Osteoblast (primary cell): ENCODE measurements around the gene DNAH12. TPM values are rescaled to one million over a fixed set of nuclear protein-coding genes. Genes with fewer than 3 reads are reported as not detected.

Experiments used
- DNase-seq: peaks from one replicate; pipeline ENCODE4 v3.0.0; 2011; ENCODE audit warnings: low spot score, mixed read lengths; ENCODE audit not compliant: insufficient read length; ENCODE audit errors: missing footprints
- H2AFZ ChIP-seq: 2 replicates; pipeline ENCODE4 v1.6.0; 2011; ENCODE audit warnings: mild to moderate bottlenecking, low read length
- H3K27ac ChIP-seq: 2 replicates; pipeline ENCODE4 v1.5.1; 2011; ENCODE audit warnings: mild to moderate bottlenecking, low read depth, low read length, moderate library complexity
- H3K27me3 ChIP-seq: 2 replicates; pipeline ENCODE4 v1.6.0; 2012; ENCODE audit warnings: mild to moderate bottlenecking, control low read depth, inconsistent platforms, low read length, moderate library complexity; ENCODE audit not compliant: insufficient read depth
- H3K36me3 ChIP-seq: 2 replicates; pipeline ENCODE4 v1.5.1; 2011; ENCODE audit warnings: mild to moderate bottlenecking, low read length, control low read depth, moderate library complexity; ENCODE audit not compliant: insufficient read depth
- H3K4me1 ChIP-seq: 2 replicates; pipeline ENCODE4 v1.5.1; 2011; ENCODE audit warnings: mild to moderate bottlenecking, low read length, control low read depth, moderate library complexity; ENCODE audit not compliant: insufficient read depth
- H3K4me2 ChIP-seq: 2 replicates; pipeline ENCODE4 v1.6.0; 2011; ENCODE audit warnings: mild to moderate bottlenecking, low read length; ENCODE audit not compliant: insufficient read depth
- H3K4me3 ChIP-seq: fragments of 200-600 bp; sonication (generic); 3 replicates; pipeline ENCODE4 v1.5.1; 2012; ENCODE audit warnings: mild to moderate bottlenecking, low read length, inconsistent platforms; ENCODE audit not compliant: insufficient read depth
- H3K79me2 ChIP-seq: 2 replicates; pipeline ENCODE4 v1.6.0; 2012; ENCODE audit warnings: mild to moderate bottlenecking, low read length, control low read depth, inconsistent platforms; ENCODE audit not compliant: insufficient read depth
- H3K9me3 ChIP-seq: 2 replicates; pipeline ENCODE4 v1.5.1; 2011; ENCODE audit warnings: low read depth, low read length, control low read depth
- H4K20me1 ChIP-seq: 2 replicates; pipeline ENCODE4 v1.6.0; 2012; ENCODE audit warnings: mild to moderate bottlenecking, low read length, control low read depth; ENCODE audit not compliant: insufficient read depth
- CTCF ChIP-seq: IDR thresholded peaks from 2 replicates; pipeline ENCODE4 v1.5.1; 2011; ENCODE audit warnings: mild to moderate bottlenecking, low read depth, low read length, moderate library complexity; ENCODE audit errors: extremely low read depth
- total RNA-seq: library from RNA; depleted of rRNA; stranded (reverse); fragments of >200 nt; gene quantifications from 2 replicates; pipeline ENCODE4 v1.2.3, GENCODE V29; 2012

DNAH12 gene
- total RNA-seq, 1 donor, result under 0.01 TPM

- Histone ChIP-seq H3K36me3 (no peaks in the 10 kb centered on the region), H3K4me2 (no peak overlapping the region), H3K27me3 (no peaks in the 10 kb centered on the region), H3K4me3 (no peak overlapping the region), H3K4me1 (no peaks in the 10 kb centered on the region), H3K79me2 (no peaks in the 10 kb centered on the region), H3K9me3 (no peaks in the 10 kb centered on the region), H3K27ac (no peak overlapping the region), H2AFZ (no peak overlapping the region), H4K20me1 (no peaks in the 10 kb centered on the region)
- DNase-seq, result no peak
- TF ChIP-seq CTCF, result no peak
These were observed 14.0 kb downstream of the DNAH12 start for GRCh38 chr3:57530071-57530608.

DNA sequence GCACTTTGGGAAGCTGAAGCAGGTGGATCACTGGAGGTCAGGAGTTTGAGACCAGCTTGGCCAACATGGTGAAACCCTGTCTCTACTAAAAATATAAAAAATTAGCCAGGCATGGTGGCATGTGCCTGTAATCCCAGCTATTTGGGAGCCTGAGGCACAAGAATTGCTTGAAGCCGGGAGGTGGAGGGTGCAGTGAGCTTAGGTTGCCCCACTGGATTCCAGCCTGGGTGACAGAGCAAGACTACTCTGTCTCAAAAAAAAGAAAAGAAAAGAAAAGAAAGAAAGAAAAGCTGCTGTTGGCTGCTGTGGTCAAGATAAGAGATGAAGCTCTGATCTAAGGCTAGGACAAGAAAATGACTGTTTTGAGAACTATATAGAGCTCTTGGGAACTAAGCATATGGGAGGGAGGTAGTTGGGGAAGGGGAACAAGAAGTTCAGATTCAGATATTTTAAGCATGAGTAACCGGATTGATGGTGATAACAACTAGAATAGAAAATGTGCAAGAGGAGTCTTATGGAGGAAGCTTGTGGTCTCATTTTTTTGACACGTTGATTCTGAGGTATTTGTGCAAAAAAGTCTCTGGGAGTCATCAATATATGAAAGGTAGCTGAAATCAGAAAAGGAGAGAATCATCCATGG, 25.7 kb downstream of the DNAH12 start:
- H2AFZ ChIP-seq, result no peak overlapping the region
- no peaks in the 10 kb centered on the region for H3K79me2 ChIP-seq
- no peaks in the 10 kb centered on the region for H3K9me3 ChIP-seq
- peaks cover 2% of the 10 kb centered on the region for H3K27me3 ChIP-seq
- no peaks in the 10 kb centered on the region for H3K4me1 ChIP-seq
- no peak overlapping the region for H3K27ac ChIP-seq
- no peak for DNase-seq
- no peak overlapping the region for H3K4me3 ChIP-seq
- H3K36me3 ChIP-seq, result no peaks in the 10 kb centered on the region
- H3K4me2 ChIP-seq, result no peak overlapping the region
- no peaks in the 10 kb centered on the region for H4K20me1 ChIP-seq
- no peak for TF ChIP-seq CTCF

GRCh38 chr3:57512166-57512565, 32.0 kb downstream of the DNAH12 start:
- Histone ChIP-seq H2AFZ (no peak overlapping the region), H3K27ac (no peak overlapping the region)

More at GRCh38 chr3:57512166-57512565, 32.0 kb downstream of the DNAH12 start:
- no peak overlapping the region for H3K4me2 ChIP-seq
- H3K79me2 ChIP-seq, result no peaks in the 10 kb centered on the region
- H3K27me3 ChIP-seq, result no peaks in the 10 kb centered on the region
- TF ChIP-seq CTCF, result no peak
- no peaks in the 10 kb centered on the region for H3K36me3 ChIP-seq
- H4K20me1 ChIP-seq, result no peaks in the 10 kb centered on the region
- H3K4me1 ChIP-seq, result no peaks in the 10 kb centered on the region
- DNase-seq, result no peak
- no peak overlapping the region for H3K4me3 ChIP-seq
- no peaks in the 10 kb centered on the region for H3K9me3 ChIP-seq
